NCI-H2107 treated with DMSO at 0.1 percent for 48 hours (cell line): ENCODE data around the gene CTDP1.
A peak's percentile ranks its signal among the peaks of the same experiment; 100 is the strongest.

Experiments
- DNase-seq: peaks from one replicate; lab custom pipeline; 2025; ENCODE audit not compliant: unreplicated experiment; lab: John Stamatoyannopoulos, UW

The CTDP1 gene

GRCh38 chr18:79679552-79680099 lies at the start of gene CTDP1:
TSS of gene CTDP1 (plus strand) at chr18:79679803. CDS start at chr18:79679948, 145 bp downstream.
- DNase-seq, result peak; percentile 65

GRCh38 chr18:79630281-79631095 lies 49.1 kb upstream of the CTDP1 start:
- no peak for DNase-seq

- no peak for DNase-seq
Measured at GRCh38 chr18:79631096-79631507, 48.5 kb upstream of the CTDP1 start.

- DNase-seq, result no peak
Measured at GRCh38 chr18:79631761-79632446, 47.7 kb upstream of the CTDP1 start.

- no peak for DNase-seq
Measured at GRCh38 chr18:79632765-79633164, 46.8 kb upstream of the CTDP1 start.

- no peak for DNase-seq
Measured at GRCh38 chr18:79634186-79634585, 45.4 kb upstream of the CTDP1 start.

- no peak for DNase-seq
Measured at GRCh38 chr18:79634593-79635426, 44.8 kb upstream of the CTDP1 start.

- no peak for DNase-seq
Measured at GRCh38 chr18:79635427-79635726, 44.2 kb upstream of the CTDP1 start.

GRCh38 chr18:79637181-79637920 lies 42.3 kb upstream of the CTDP1 start:
- no peak for DNase-seq

GRCh38 chr18:79637921-79638909 lies 41.4 kb upstream of the CTDP1 start:
- no peak for DNase-seq

- no peak for DNase-seq
Measured at GRCh38 chr18:79639072-79639829, 40.4 kb upstream of the CTDP1 start.

- no peak for DNase-seq
Measured at GRCh38 chr18:79640064-79640672, 39.4 kb upstream of the CTDP1 start.

GRCh38 chr18:79640875-79641274 lies 38.7 kb upstream of the CTDP1 start:
- no peak for DNase-seq

- DNase-seq, result no peak
Measured at GRCh38 chr18:79641722-79642497, 37.7 kb upstream of the CTDP1 start.

- no peak for DNase-seq
Measured at GRCh38 chr18:79642626-79643025, 37.0 kb upstream of the CTDP1 start.

GRCh38 chr18:79643054-79643984 lies 36.3 kb upstream of the CTDP1 start:
- DNase-seq, result no peak
